GM10266 (cell line): ENCODE measurements around the gene CATSPERZ.

Source experiments
- DNase-seq: peaks from one replicate; pipeline ENCODE4 v3.0.0; 2012; ENCODE audit errors: extremely low spot score
- TF ChIP-seq, protein P1 (sequence below): IDR thresholded peaks from 2 replicates; pipeline ENCODE4 v1.5.1; 2012; ENCODE audit warnings: mild to moderate bottlenecking, low read depth; ENCODE audit not compliant: control insufficient read depth, insufficient read depth; ENCODE audit errors: missing control alignments

Gene CATSPERZ

DNA sequence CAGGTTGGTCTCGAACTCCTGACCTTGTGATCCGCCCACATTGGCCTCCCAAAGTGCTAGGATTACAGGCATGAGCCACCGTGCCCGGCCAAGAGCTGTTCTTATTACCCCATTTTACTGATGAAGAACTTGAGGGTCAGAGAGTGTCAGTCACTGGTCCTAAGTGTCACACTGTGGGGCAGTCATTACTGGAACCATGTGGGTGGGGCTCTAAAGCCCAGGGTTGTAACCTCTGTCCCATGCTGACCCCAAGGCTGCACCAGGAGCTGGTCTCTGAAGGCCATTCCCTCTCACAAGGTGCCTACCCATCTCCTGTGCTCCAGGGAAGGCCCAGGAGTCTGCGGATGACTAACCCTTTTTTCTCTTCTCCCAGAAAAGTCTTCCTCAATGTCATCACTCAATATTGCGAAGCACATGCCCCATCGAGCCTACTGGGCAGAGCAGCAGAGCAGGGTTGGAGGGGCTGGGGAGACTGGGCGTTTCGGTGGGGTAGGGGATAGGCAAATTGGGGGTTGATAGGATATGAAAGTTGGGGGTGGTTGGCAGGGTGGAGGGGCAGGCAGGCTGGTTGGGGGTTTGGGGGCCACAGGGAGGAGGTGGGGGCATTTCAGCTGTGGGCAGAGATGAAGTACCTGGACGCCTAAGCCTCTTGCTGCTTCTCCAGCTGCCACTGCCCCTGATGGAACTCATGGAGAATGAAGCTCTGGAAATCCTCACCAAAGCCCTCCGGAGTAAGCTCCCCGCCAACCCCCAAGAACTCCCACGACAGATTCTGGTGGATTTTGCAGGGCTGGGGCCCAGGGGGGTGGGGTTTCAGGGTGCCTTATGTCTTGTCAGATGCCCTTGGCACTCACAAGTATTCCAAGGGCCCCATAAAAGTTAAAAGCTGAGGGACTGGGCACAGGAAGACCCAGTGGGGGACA lies 3.2 kb downstream of the CATSPERZ start:
- no peak for DNase-seq

DNA sequence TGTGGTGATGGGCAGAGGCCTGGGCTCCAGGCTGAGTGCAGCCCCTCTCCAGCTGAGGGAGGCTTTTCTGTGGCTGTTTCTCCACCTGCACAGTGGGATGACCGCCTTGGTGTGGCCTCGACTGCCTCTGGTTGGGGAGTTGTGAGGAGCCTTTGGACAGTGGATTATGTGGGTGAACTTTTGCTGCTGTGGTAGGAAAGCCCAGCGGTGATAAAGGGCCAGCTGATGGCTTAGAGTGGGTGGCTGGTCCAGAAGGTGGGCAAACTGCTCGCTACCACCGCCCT lies 3.8 kb downstream of the CATSPERZ start:
- no peak for DNase-seq
- TF ChIP-seq, protein P1, sequence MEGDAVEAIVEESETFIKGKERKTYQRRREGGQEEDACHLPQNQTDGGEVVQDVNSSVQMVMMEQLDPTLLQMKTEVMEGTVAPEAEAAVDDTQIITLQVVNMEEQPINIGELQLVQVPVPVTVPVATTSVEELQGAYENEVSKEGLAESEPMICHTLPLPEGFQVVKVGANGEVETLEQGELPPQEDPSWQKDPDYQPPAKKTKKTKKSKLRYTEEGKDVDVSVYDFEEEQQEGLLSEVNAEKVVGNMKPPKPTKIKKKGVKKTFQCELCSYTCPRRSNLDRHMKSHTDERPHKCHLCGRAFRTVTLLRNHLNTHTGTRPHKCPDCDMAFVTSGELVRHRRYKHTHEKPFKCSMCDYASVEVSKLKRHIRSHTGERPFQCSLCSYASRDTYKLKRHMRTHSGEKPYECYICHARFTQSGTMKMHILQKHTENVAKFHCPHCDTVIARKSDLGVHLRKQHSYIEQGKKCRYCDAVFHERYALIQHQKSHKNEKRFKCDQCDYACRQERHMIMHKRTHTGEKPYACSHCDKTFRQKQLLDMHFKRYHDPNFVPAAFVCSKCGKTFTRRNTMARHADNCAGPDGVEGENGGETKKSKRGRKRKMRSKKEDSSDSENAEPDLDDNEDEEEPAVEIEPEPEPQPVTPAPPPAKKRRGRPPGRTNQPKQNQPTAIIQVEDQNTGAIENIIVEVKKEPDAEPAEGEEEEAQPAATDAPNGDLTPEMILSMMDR, result no peak

More for the DNA sequence above, 3.2 kb downstream of the CATSPERZ start:
- TF ChIP-seq, protein P1, result no peak

DNA sequence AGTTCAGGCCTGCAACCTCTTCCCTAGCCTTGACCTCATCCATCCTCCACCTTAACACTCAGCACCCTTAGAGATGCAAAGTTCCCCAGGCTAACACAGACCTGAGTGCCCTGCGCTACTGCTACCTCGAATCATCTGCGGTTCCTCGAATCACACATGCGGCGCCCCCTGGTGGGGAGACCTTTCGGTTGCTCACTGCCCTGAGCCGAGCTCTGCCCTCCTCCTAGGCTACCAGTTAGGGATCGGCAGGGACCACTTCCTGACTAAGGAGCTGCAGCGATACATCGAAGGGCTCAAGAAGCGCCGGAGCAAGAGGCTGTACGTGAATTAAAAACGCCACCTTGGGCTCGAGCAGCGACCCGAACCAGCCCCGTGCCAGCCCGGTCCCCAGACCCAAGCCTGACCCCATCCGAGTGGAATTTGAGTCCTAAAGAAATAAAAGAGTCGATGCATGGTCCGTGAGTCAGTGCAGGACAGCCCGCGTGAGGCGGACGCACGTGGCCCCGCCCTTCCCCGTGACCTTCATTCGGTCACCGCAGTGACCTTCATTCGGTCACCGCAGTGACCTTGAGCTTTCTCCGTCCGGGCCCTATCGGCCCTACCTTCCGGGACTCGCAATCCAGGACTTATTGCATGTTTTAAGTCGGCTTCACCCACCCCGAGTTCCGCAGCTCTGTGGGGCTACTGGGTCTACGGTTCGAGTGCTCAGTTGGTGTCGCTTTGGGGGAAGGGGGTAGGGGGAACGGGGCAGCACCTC lies 4.3 kb downstream of the CATSPERZ start:
- peak; percentile 89 for DNase-seq
- TF ChIP-seq, protein P1, result peak; percentile 92

DNA sequence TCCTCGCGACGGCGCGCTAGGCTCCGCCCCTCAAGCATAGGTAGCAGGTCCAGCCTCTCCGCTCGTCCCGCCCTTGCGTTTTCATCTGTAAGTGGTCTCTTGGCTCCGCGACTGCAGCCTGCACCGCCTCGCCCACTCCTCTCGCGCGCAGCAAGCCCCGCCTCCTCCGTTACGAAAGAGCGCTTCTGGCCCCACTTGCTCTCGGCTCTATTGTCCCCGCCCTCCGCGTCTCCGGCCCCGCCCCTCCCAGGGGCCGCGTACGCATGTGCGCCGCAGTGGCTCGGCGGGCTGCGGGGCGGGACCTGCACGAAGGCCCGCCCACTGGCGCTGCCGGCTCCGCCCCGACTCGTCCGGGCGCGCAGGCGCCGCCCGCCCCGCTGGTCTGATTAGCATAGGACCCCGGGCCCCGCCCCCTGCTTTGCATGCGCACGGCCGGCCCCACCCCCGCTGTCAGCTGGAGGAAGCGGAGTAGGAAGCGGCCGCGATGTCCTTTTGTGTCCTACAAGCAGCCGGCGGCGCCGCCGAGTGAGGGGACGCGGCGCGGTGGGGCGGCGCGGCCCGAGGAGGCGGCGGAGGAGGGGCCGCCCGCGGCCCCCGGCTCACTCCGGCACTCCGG lies 5.0 kb downstream of the CATSPERZ start, which contains the start of gene ESRRA:
ESRRA (plus strand) TSS at position 450 of the 616 bp plus-strand sequence. CDS start 1,656 bp downstream, outside the sequence.
- DNase-seq, result peak; percentile 100
- TF ChIP-seq, protein P1, result no peak

DNA sequence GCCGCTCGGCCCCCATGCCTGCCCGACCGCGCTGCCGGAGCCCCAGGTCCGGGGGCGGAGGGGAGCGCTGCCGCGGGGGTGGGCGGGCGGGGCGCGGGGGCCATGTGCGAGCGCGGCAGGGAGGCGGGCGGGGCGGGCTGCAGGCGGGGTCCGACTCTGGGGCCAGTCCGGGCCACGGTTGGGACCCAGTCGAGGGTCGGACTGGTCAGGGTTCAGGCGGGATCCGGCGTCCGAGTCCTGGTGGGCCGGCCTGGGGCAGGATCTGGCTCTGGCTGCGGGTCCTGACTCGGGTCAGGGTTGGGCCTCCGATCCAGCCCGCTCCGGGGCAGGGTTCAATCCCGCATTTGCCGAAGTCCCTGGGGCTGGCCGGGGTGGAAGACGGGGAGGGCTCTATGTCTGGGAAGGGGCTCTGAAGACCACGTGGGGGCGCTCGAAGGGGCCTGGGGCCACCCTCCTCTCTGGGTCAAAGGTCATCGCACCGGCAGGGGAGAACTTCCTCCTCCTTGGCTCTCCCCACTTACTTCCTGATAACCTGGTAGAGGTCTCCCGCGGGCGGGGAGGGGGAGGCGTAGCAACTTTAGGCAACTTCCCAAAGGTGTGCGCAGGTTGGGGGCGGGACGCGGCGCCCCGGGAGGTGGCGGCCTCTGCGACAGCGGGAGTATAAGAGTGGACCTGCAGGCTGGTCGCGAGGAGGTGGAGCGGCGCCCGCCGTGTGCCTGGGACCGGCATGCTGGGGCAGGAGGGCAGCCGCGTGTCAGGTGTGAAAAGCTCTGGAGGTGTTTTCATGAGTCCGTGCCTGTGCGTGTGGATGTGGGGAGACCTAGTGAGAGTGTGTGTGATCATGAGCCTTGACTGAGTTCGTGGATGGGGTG lies 5.8 kb downstream of the CATSPERZ start:
- DNase-seq, result no peak
- TF ChIP-seq, protein P1, result peak; percentile 50

DNA sequence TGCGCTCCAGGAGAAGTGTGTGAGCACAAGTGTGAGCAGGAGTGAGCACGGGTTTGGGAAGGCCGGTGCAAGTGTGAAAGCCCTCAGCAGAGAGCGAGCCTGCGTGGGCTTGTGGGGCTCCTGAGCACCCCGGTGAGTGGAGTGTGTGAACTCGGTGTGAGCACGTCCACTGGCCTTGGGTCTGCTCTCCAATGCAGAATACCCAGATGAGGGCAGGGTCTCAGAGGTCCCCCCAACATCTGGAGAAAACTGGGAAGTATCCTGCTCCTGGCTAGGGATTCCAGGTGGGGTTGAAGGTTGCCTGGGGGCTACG lies 6.4 kb downstream of the CATSPERZ start:
- TF ChIP-seq, protein P1, result no peak
- no peak for DNase-seq
